OCI-LY1 (cell line): Measurements from ENCODE around the gene LYL1.

ENCODE experiments used
- CTCF ChIP-seq: fragments of 200-600 bp; sonication (generic), shearing (Covaris generic); IDR thresholded peaks from 2 replicates; pipeline ENCODE4 v1.5.1; 2017; ENCODE audit warnings: mild to moderate bottlenecking, antibody characterized with exemption, low read length, moderate library complexity, mixed read lengths
- EZH2 ChIP-seq: fragments of 200-600 bp; sonication (generic), shearing (Covaris generic); IDR thresholded peaks from 2 replicates; pipeline ENCODE4 v1.8.0; 2017; ENCODE audit warnings: borderline replicate concordance, mixed run types, mild to moderate bottlenecking, antibody characterized with exemption, low read length, moderate library complexity, mixed read lengths

- TF ChIP-seq CTCF (no peak), EZH2 (no peak)
Observed at GRCh38 chr19:13146763-13147563, 44.3 kb upstream of the LYL1 start.
